ENCODE data around the gene BCL11A.
A peak's percentile ranks its signal among the peaks of the same experiment; 100 is the strongest.

The BCL11A gene

DNA sequence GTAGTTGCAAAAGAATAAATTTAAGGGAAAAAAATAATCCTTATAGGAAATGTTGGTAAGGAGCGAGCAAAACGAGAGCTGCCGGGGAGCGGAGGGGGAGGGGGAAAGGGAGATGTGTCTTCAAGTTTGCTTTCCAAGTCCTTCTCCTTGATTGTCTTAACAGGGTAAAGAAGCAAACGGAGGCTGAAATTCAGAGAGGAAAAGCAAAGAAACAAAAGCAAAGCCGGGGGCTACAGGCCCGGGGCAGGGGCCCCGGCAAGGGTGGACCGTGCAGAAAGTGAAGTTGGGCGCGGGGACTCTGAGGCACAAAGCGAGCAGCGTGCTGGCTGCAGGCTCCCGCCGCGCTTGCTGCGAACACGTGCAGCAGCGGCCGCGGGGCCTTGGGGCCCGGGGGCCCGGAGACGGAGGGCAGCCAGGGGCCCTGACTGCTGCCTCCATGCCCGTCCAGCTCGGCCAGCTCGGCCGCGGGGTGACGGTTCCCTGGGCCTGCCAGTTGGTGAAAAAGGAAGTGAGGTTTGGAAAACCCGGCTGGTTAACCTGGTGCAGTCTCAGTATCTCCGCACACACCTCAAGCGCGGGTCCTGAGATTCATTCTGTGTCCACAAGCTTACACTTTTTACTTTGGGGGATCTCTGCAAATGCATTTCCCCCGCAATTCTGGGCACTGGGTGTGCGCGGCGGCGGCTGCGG is 4.1 kb downstream of the BCL11A start:
- Histone ChIP-seq H3K27me3 (ENCODE audit: control insufficient read depth in 1 of 2, insufficient read depth in 1 of 2, low read length in 2 of 2) (peaks cover 0 to 80% of the 10 kb centered on the region in 2 experiments), H3K23ac (ENCODE audit: low read length in 2 of 2) (peak overlapping the region in 1 of 2 experiments; percentile 67), H3K9ac (ENCODE audit: low read length) (peak overlapping the region; percentile 54), H2BK5ac (ENCODE audit: low read depth, low read length, poor library complexity, severe bottlenecking) (no peak overlapping the region), H2BK12ac (ENCODE audit: low read length in 2 of 2) (no peak overlapping the region), H2AK5ac (ENCODE audit: low read length, severe bottlenecking) (no peak overlapping the region), H3K36me3 (ENCODE audit: control insufficient read depth in 1 of 2, insufficient read depth in 2 of 2, low read depth in 1 of 2, low read length in 2 of 2) (peaks cover 0 to 8% of the 10 kb centered on the region in 2 experiments), H3K18ac (ENCODE audit: low read depth in 1 of 2, low read length in 2 of 2) (no peak overlapping the region), H2BK15ac (ENCODE audit: low read depth, poor library complexity, severe bottlenecking) (no peak overlapping the region), H3K14ac (ENCODE audit: low read length in 2 of 2) (no peak overlapping the region), H3K4me1 (ENCODE audit: control insufficient read depth, insufficient read depth, low read depth, low read length) (peaks cover 11% of the 10 kb centered on the region), H2BK120ac (ENCODE audit: low read depth, low read length) (no peak overlapping the region), H4K8ac (ENCODE audit: low read length) (no peak overlapping the region), H3K27ac (ENCODE audit: low read length, poor library complexity, severe bottlenecking) (no peak overlapping the region), H3K79me1 (replicated peaks; ENCODE audit: low read length, poor library complexity, severe bottlenecking) (peaks cover 28% of the 10 kb centered on the region), H4K91ac (ENCODE audit: low read length) (no peak overlapping the region), H3K9me3 (ENCODE audit: control insufficient read depth, low read length) (no peaks in the 10 kb centered on the region), H2AFZ (ENCODE audit: low read depth, low read length) (no peak overlapping the region), H3K4ac (ENCODE audit: low read depth in 1 of 2, low read length in 2 of 2) (no peak overlapping the region), H3K4me2 (ENCODE audit: low read length, poor library complexity, severe bottlenecking) (peak overlapping the region; percentile 98), H3K4me3 (ENCODE audit: insufficient read depth in 1 of 2, low read depth in 1 of 2, low read length in 2 of 2) (peak overlapping the region; percentile 81 to 86)
- peak; percentile 39 for DNase-seq
- WGBS, result 2% methylated on average over 37 of the region's 40 CpGs

DNA sequence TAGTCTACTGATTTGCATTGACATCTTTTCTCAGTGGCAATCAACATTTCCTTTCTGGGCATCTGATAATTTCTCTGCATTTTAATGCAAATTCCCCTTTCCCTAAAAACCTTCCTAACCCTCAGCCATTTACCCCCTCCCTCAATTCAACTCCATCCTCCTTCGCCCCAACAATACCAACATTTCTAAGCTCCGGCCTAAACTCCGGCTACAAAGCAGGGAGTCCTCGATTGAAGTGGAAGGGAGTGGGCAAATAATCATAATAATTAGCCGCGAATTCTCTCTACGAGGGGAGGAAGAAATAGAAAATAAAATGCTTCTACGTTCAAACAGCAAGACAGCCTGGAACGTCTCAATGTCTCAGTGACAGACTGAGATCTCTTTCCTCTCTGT is 4.6 kb downstream of the BCL11A start:
- Histone ChIP-seq H3K36me3 (ENCODE audit: control insufficient read depth in 1 of 2, insufficient read depth in 2 of 2, low read depth in 1 of 2, low read length in 2 of 2) (peaks cover 0 to 8% of the 10 kb centered on the region in 2 experiments), H3K14ac (ENCODE audit: low read length in 2 of 2) (no peak overlapping the region), H2BK15ac (ENCODE audit: low read depth, poor library complexity, severe bottlenecking) (no peak overlapping the region), H2AFZ (ENCODE audit: low read depth, low read length) (no peak overlapping the region), H3K4me2 (ENCODE audit: low read length, poor library complexity, severe bottlenecking) (peak overlapping the region; percentile 98), H3K79me1 (replicated peaks; ENCODE audit: low read length, poor library complexity, severe bottlenecking) (peaks cover 31% of the 10 kb centered on the region), H3K4me1 (ENCODE audit: control insufficient read depth, insufficient read depth, low read depth, low read length) (peaks cover 11% of the 10 kb centered on the region), H3K27ac (ENCODE audit: low read length, poor library complexity, severe bottlenecking) (no peak overlapping the region), H3K9ac (ENCODE audit: low read length) (no peak overlapping the region), H3K9me3 (ENCODE audit: control insufficient read depth, low read length) (no peaks in the 10 kb centered on the region), H2BK12ac (ENCODE audit: low read length in 2 of 2) (no peak overlapping the region), H3K4ac (ENCODE audit: low read depth in 1 of 2, low read length in 2 of 2) (no peak overlapping the region), H3K18ac (ENCODE audit: low read depth in 1 of 2, low read length in 2 of 2) (no peak overlapping the region), H2AK5ac (ENCODE audit: low read length, severe bottlenecking) (no peak overlapping the region), H3K27me3 (ENCODE audit: control insufficient read depth in 1 of 2, insufficient read depth in 1 of 2, low read length in 2 of 2) (peaks cover 0 to 79% of the 10 kb centered on the region in 2 experiments), H2BK5ac (ENCODE audit: low read depth, low read length, poor library complexity, severe bottlenecking) (no peak overlapping the region), H4K8ac (ENCODE audit: low read length) (no peak overlapping the region), H3K23ac (ENCODE audit: low read length in 2 of 2) (no peak overlapping the region), H2BK120ac (ENCODE audit: low read depth, low read length) (no peak overlapping the region), H3K4me3 (ENCODE audit: insufficient read depth in 1 of 2, low read depth in 1 of 2, low read length in 2 of 2) (no peak overlapping the region), H4K91ac (ENCODE audit: low read length) (no peak overlapping the region)
- 12% methylated on average over 9 of the region's 9 CpGs for WGBS
- DNase-seq, result no peak

DNA sequence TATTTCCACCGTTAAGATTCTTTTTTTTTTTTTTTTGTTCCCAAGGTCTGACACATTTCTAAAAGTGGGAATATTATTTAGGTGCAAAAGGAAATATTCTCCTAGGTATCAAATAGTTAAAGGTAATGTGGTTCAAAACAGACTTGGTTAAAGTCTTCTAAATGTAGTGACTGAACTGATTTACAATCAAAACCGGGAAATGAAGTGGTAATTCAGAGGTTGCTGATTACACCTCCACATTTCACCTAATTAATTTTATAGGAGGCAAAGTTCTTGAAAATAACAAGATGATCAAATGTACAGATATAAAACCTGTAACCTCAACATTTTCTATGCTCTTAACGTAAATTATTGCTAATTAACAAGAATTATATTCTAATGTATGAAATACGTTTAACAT is 5.1 kb downstream of the BCL11A start:
- H3K36me3 ChIP-seq (ENCODE audit: control insufficient read depth in 1 of 2, insufficient read depth in 2 of 2, low read depth in 1 of 2, low read length in 2 of 2), result peaks cover 0 to 10% of the 10 kb centered on the region in 2 experiments
- H3K14ac ChIP-seq (ENCODE audit: low read length in 2 of 2), result no peak overlapping the region
- no peak overlapping the region for H4K8ac ChIP-seq (ENCODE audit: low read length)
- no peak overlapping the region for H3K4me2 ChIP-seq (ENCODE audit: low read length, poor library complexity, severe bottlenecking)
- H3K27me3 ChIP-seq (ENCODE audit: control insufficient read depth in 1 of 2, insufficient read depth in 1 of 2, low read length in 2 of 2), result peaks cover 0 to 81% of the 10 kb centered on the region in 2 experiments
- WGBS, result no CpG with 5 or more reads among the region's 4 CpGs
- peaks cover 11% of the 10 kb centered on the region for H3K4me1 ChIP-seq (ENCODE audit: control insufficient read depth, insufficient read depth, low read depth, low read length)
- no peak overlapping the region for H3K18ac ChIP-seq (ENCODE audit: low read depth in 1 of 2, low read length in 2 of 2)
- H2AK5ac ChIP-seq (ENCODE audit: low read length, severe bottlenecking), result no peak overlapping the region
- no peak for DNase-seq
- no peak overlapping the region for H2BK120ac ChIP-seq (ENCODE audit: low read depth, low read length)
- no peak overlapping the region for H3K9ac ChIP-seq (ENCODE audit: low read length)
- H3K23ac ChIP-seq (ENCODE audit: low read length in 2 of 2), result no peak overlapping the region
- H2BK15ac ChIP-seq (ENCODE audit: low read depth, poor library complexity, severe bottlenecking), result no peak overlapping the region
- H4K91ac ChIP-seq (ENCODE audit: low read length), result no peak overlapping the region
- H3K4me3 ChIP-seq (ENCODE audit: insufficient read depth in 1 of 2, low read depth in 1 of 2, low read length in 2 of 2), result no peak overlapping the region
- H3K4ac ChIP-seq (ENCODE audit: low read depth in 1 of 2, low read length in 2 of 2), result no peak overlapping the region
- H3K27ac ChIP-seq (ENCODE audit: low read length, poor library complexity, severe bottlenecking), result no peak overlapping the region
- H2AFZ ChIP-seq (ENCODE audit: low read depth, low read length), result no peak overlapping the region
- peaks cover 32% of the 10 kb centered on the region for H3K79me1 ChIP-seq (replicated peaks; ENCODE audit: low read length, poor library complexity, severe bottlenecking)
- H2BK12ac ChIP-seq (ENCODE audit: low read length in 2 of 2), result no peak overlapping the region
- H2BK5ac ChIP-seq (ENCODE audit: low read depth, low read length, poor library complexity, severe bottlenecking), result no peak overlapping the region
- no peaks in the 10 kb centered on the region for H3K9me3 ChIP-seq (ENCODE audit: control insufficient read depth, low read length)

DNA sequence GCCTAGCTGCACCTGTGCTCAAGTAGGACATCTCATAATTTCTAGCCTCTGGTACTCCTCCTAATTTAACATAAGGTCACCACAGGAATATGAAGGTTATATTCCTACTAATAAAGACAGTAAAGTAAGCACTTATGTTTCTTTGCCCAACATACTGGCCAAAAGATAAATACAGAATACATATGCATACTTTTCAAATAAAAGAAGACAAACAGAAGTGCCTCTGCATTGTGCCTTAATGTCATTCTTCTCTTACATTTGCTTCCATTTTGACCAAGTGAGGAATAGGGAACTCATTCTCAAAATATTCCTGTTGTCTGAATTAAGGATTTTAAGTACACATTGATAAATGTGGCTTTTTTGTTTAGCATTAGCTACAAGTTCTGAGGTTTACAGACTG is 5.6 kb downstream of the BCL11A start:
- Histone ChIP-seq H3K4ac (ENCODE audit: low read depth in 1 of 2, low read length in 2 of 2) (no peak overlapping the region), H3K23ac (ENCODE audit: low read length in 2 of 2) (no peak overlapping the region), H3K36me3 (ENCODE audit: control insufficient read depth in 1 of 2, insufficient read depth in 2 of 2, low read depth in 1 of 2, low read length in 2 of 2) (peaks cover 0 to 11% of the 10 kb centered on the region in 2 experiments), H2BK120ac (ENCODE audit: low read depth, low read length) (no peak overlapping the region), H3K79me1 (replicated peaks; ENCODE audit: low read length, poor library complexity, severe bottlenecking) (peaks cover 32% of the 10 kb centered on the region), H3K9me3 (ENCODE audit: control insufficient read depth, low read length) (no peaks in the 10 kb centered on the region), H3K27me3 (ENCODE audit: control insufficient read depth in 1 of 2, insufficient read depth in 1 of 2, low read length in 2 of 2) (peaks cover 0 to 82% of the 10 kb centered on the region in 2 experiments), H2BK5ac (ENCODE audit: low read depth, low read length, poor library complexity, severe bottlenecking) (no peak overlapping the region), H3K4me3 (ENCODE audit: insufficient read depth in 1 of 2, low read depth in 1 of 2, low read length in 2 of 2) (no peak overlapping the region), H3K4me2 (ENCODE audit: low read length, poor library complexity, severe bottlenecking) (no peak overlapping the region), H2BK12ac (ENCODE audit: low read length in 2 of 2) (no peak overlapping the region), H3K4me1 (ENCODE audit: control insufficient read depth, insufficient read depth, low read depth, low read length) (peaks cover 11% of the 10 kb centered on the region), H3K27ac (ENCODE audit: low read length, poor library complexity, severe bottlenecking) (no peak overlapping the region), H3K9ac (ENCODE audit: low read length) (no peak overlapping the region), H4K91ac (ENCODE audit: low read length) (no peak overlapping the region), H2BK15ac (ENCODE audit: low read depth, poor library complexity, severe bottlenecking) (no peak overlapping the region), H2AK5ac (ENCODE audit: low read length, severe bottlenecking) (no peak overlapping the region), H3K14ac (ENCODE audit: low read length in 2 of 2) (no peak overlapping the region), H4K8ac (ENCODE audit: low read length) (no peak overlapping the region), H3K18ac (ENCODE audit: low read depth in 1 of 2, low read length in 2 of 2) (no peak overlapping the region), H2AFZ (ENCODE audit: low read depth, low read length) (no peak overlapping the region)
- no peak for DNase-seq

All from mesenchymal stem cell (in vitro differentiated cells and primary cell).